Neuronal stem cell (in vitro differentiated cells): ENCODE measurements around the gene ABCC2.
A peak's percentile ranks its signal among the peaks of the same experiment; 100 is the strongest.

Experiments used
- DNase-seq: peaks from one replicate; pipeline ENCODE4 v3.0.0-alpha.2; 2013; ENCODE audit warnings: low spot score
- H2AFZ ChIP-seq: one replicate; pipeline ENCODE4 v1.6.1; 2013; ENCODE audit warnings: mild to moderate bottlenecking, low read length, inconsistent platforms
- H2AK5ac ChIP-seq: 2 replicates; pipeline ENCODE4 v1.6.1; 2013; ENCODE audit warnings: low read depth, mild to moderate bottlenecking, inconsistent platforms, low read length, moderate library complexity, mixed read lengths
- H2BK120ac ChIP-seq: 2 replicates; pipeline ENCODE4 v1.6.1; 2013; ENCODE audit warnings: low read depth, mild to moderate bottlenecking, inconsistent platforms, low read length, moderate library complexity, mixed read lengths
- H2BK12ac ChIP-seq: one replicate; pipeline ENCODE4 v1.6.1; 2013; ENCODE audit warnings: low read length, inconsistent platforms
- H2BK15ac ChIP-seq: 2 replicates; pipeline ENCODE4 v1.6.1; 2013; ENCODE audit warnings: mild to moderate bottlenecking, low read length, inconsistent platforms, mixed read lengths
- H2BK5ac ChIP-seq: one replicate; pipeline ENCODE4 v1.6.1; 2013; ENCODE audit warnings: inconsistent platforms, mild to moderate bottlenecking, low read length, moderate library complexity
- H3K14ac ChIP-seq: one replicate; pipeline ENCODE4 v1.6.1; 2013; ENCODE audit warnings: low read length, inconsistent platforms
- H3K18ac ChIP-seq: 2 replicates; pipeline ENCODE4 v1.6.1; 2013; ENCODE audit warnings: low read length, inconsistent platforms
- H3K23ac ChIP-seq: 2 replicates; pipeline ENCODE4 v1.6.1; 2013; ENCODE audit warnings: low read depth, mild to moderate bottlenecking, mixed read lengths, low read length, inconsistent platforms; ENCODE audit not compliant: poor library complexity
- H3K27ac ChIP-seq: replicated peaks from 3 replicates; pipeline ENCODE4 v1.5.1; 2013; ENCODE audit warnings: low read length, inconsistent platforms
- H3K27me3 ChIP-seq, 3 experiments: 2 replicates each; pipeline ENCODE4 v1.6.1; 2013; ENCODE audit warnings: low read length in 3 of 3, mild to moderate bottlenecking in 2 of 3, inconsistent platforms in 1 of 3, low read depth in 1 of 3, mixed read lengths in 1 of 3, moderate library complexity in 1 of 3; ENCODE audit not compliant: control insufficient read depth in 3 of 3, insufficient read depth in 3 of 3
- H3K36me3 ChIP-seq, 2 donors: replicated peaks in 1 of 2; 2 replicates each; pipeline ENCODE4 v1.6.1; 2013; ENCODE audit warnings: low read length in 2 of 2; ENCODE audit not compliant: control insufficient read depth in 2 of 2, insufficient read depth in 2 of 2
- H3K4ac ChIP-seq: 2 replicates; pipeline ENCODE4 v1.6.1; 2013; ENCODE audit warnings: inconsistent platforms, mild to moderate bottlenecking, low read length, moderate library complexity
- H3K4me1 ChIP-seq, 2 donors: 1 replicate in 1 of 2; 2 replicates in 1 of 2; pipeline ENCODE4 v1.6.1; 2013; ENCODE audit warnings: low read length in 2 of 2, low read depth in 1 of 2; ENCODE audit not compliant: control insufficient read depth in 2 of 2, insufficient read depth in 1 of 2
- H3K4me2 ChIP-seq: one replicate; pipeline ENCODE4 v1.6.1; 2013; ENCODE audit warnings: mild to moderate bottlenecking, low read length, inconsistent platforms; ENCODE audit not compliant: insufficient read depth, poor library complexity, severe bottlenecking
- H3K4me3 ChIP-seq, 2 donors: 2 replicates each; pipeline ENCODE4 v1.5.1; 2013; ENCODE audit warnings: low read length in 2 of 2, mild to moderate bottlenecking in 2 of 2, inconsistent platforms in 1 of 2, moderate library complexity in 1 of 2
- H3K79me1 ChIP-seq: one replicate; pipeline ENCODE4 v1.6.1; 2013; ENCODE audit warnings: low read depth, mild to moderate bottlenecking, inconsistent platforms, low read length, moderate library complexity
- H3K9ac ChIP-seq: one replicate; pipeline ENCODE4 v1.6.1; 2013; ENCODE audit warnings: mild to moderate bottlenecking, low read depth, low read length, inconsistent platforms; ENCODE audit not compliant: poor library complexity
- H3K9me3 ChIP-seq, 2 donors: replicated peaks in 1 of 2; 2 replicates each; pipeline versions ENCODE3 to v1.6.1; 2013; ENCODE audit warnings: low read length in 2 of 2, mild to moderate bottlenecking in 2 of 2, inconsistent platforms in 1 of 2, low read depth in 1 of 2, mixed read lengths in 1 of 2, moderate library complexity in 1 of 2; ENCODE audit not compliant: control insufficient read depth in 2 of 2, insufficient read depth in 1 of 2
- H4K8ac ChIP-seq: one replicate; pipeline ENCODE4 v1.6.1; 2013; ENCODE audit warnings: low read depth, mild to moderate bottlenecking, inconsistent platforms, low read length, moderate library complexity
- H4K91ac ChIP-seq: one replicate; pipeline ENCODE4 v1.6.1; 2013; ENCODE audit warnings: low read length, low read depth, mild to moderate bottlenecking, inconsistent platforms; ENCODE audit not compliant: poor library complexity
- WGBS, 2 donors: extraction: QIAGEN DNeasy Blood & Tissue Kit; methylation state at CpG; one replicate each; pipeline ENCODE4 v1.1.7; 2013; ENCODE audit warnings: missing lambda C conversion rate in 2 of 2, mixed read lengths in 1 of 2; ENCODE audit not compliant: insufficient read length in 2 of 2, insufficient replicate concordance in 1 of 2; ENCODE audit errors: extremely low coverage in 2 of 2; 5-methylcytosine and 5-hydroxymethylcytosine counted together

ABCC2 gene

GRCh38 chr10:99791831-99792230, 9.4 kb downstream of the ABCC2 start:
- no peak overlapping the region for H4K8ac ChIP-seq
- no peak overlapping the region for H2BK120ac ChIP-seq
- H3K14ac ChIP-seq: no peak overlapping the region
- H2BK12ac ChIP-seq: no peak overlapping the region
- H3K79me1 ChIP-seq: no peaks in the 10 kb centered on the region
- H3K27ac ChIP-seq: no peak overlapping the region
- H3K23ac ChIP-seq: no peak overlapping the region
- H3K9me3 ChIP-seq: no peaks in the 10 kb centered on the region
- no peak overlapping the region for H2BK15ac ChIP-seq
- H2BK5ac ChIP-seq: no peak overlapping the region
- no peaks in the 10 kb centered on the region for H3K27me3 ChIP-seq
- no peaks in the 10 kb centered on the region for H3K36me3 ChIP-seq
- no peak overlapping the region for H4K91ac ChIP-seq
- no CpG with 5 or more reads among the region's 3 CpGs for WGBS, 2 donors
- DNase-seq: no peak
- no peak overlapping the region for H3K4me2 ChIP-seq
- H3K4me1 ChIP-seq: no peaks in the 10 kb centered on the region
- no peak overlapping the region for H3K18ac ChIP-seq
- H3K4ac ChIP-seq: no peak overlapping the region
- H2AK5ac ChIP-seq: no peak overlapping the region
- H2AFZ ChIP-seq: no peak overlapping the region
- H3K4me3 ChIP-seq: no peak overlapping the region
- no peak overlapping the region for H3K9ac ChIP-seq

- Histone ChIP-seq H3K23ac (no peak overlapping the region), H3K27me3 (no peaks in the 10 kb centered on the region), H3K14ac (no peak overlapping the region), H2BK120ac (no peak overlapping the region), H4K91ac (no peak overlapping the region), H3K36me3 (no peaks in the 10 kb centered on the region), H3K9me3 (no peaks in the 10 kb centered on the region), H3K4me2 (no peak overlapping the region), H2BK5ac (no peak overlapping the region), H3K27ac (no peak overlapping the region), H2BK15ac (no peak overlapping the region), H2AK5ac (no peak overlapping the region), H3K79me1 (no peaks in the 10 kb centered on the region), H4K8ac (no peak overlapping the region), H3K4ac (no peak overlapping the region), H3K9ac (no peak overlapping the region), H2AFZ (no peak overlapping the region), H2BK12ac (no peak overlapping the region), H3K4me1 (peaks cover 0 to 1% of the 10 kb centered on the region in 2 donors), H3K18ac (no peak overlapping the region), H3K4me3 (no peak overlapping the region)
- DNase-seq: no peak
- WGBS, 2 donors: no CpG with 5 or more reads among the region's 4 CpGs
Measured at GRCh38 chr10:99793819-99794218, 11.4 kb downstream of the ABCC2 start.

- Histone ChIP-seq H3K4me3 (no peak overlapping the region), H2BK12ac (no peak overlapping the region), H2BK120ac (no peak overlapping the region), H2BK15ac (no peak overlapping the region), H3K79me1 (no peaks in the 10 kb centered on the region), H3K9me3 (no peaks in the 10 kb centered on the region), H3K36me3 (no peaks in the 10 kb centered on the region), H3K4me1 (peaks cover 0 to 1% of the 10 kb centered on the region in 2 donors), H3K4ac (no peak overlapping the region), H3K27ac (no peak overlapping the region), H3K27me3 (no peaks in the 10 kb centered on the region), H3K14ac (peak overlapping the region; percentile 9), H3K23ac (no peak overlapping the region), H4K8ac (no peak overlapping the region), H3K4me2 (no peak overlapping the region), H3K9ac (no peak overlapping the region), H3K18ac (no peak overlapping the region), H2AK5ac (no peak overlapping the region), H4K91ac (no peak overlapping the region), H2AFZ (no peak overlapping the region), H2BK5ac (no peak overlapping the region)
- no CpG with 5 or more reads among the region's 6 CpGs for WGBS, 2 donors
- DNase-seq: no peak
Measured at GRCh38 chr10:99796928-99797327, 14.5 kb downstream of the ABCC2 start.

- Histone ChIP-seq H3K14ac (no peak overlapping the region), H3K23ac (no peak overlapping the region), H3K4me2 (no peak overlapping the region), H2BK15ac (no peak overlapping the region), H2BK5ac (no peak overlapping the region), H3K18ac (no peak overlapping the region), H2BK120ac (no peak overlapping the region), H2AK5ac (no peak overlapping the region), H3K4me1 (peaks cover 0 to 1% of the 10 kb centered on the region in 2 donors), H2AFZ (no peak overlapping the region), H3K27me3 (no peaks in the 10 kb centered on the region), H3K4me3 (no peak overlapping the region), H2BK12ac (no peak overlapping the region), H3K9me3 (no peaks in the 10 kb centered on the region), H3K36me3 (no peaks in the 10 kb centered on the region), H4K91ac (no peak overlapping the region), H4K8ac (no peak overlapping the region), H3K9ac (no peak overlapping the region), H3K27ac (no peak overlapping the region), H3K4ac (no peak overlapping the region), H3K79me1 (no peaks in the 10 kb centered on the region)
- no peak for DNase-seq
- no CpG with 5 or more reads among the region's 4 CpGs for WGBS, 2 donors
Measured at GRCh38 chr10:99798031-99798430, 15.6 kb downstream of the ABCC2 start.
